ENCODE measurements around the gene GPR17. TPM values are rescaled to one million over a fixed set of nuclear protein-coding genes. Genes with fewer than 3 reads are reported as not detected.

GPR17 gene
- total and polyA plus RNA-seq, 4 donors = 0.03 to 0.14 (median 0.07) TPM; not detected in 1

GRCh38 chr2:127607399-127607908 is 38.5 kb upstream of the GPR17 start:
- Histone ChIP-seq H3K4me3 (ENCODE audit: low read depth in 1 of 3, low read length in 3 of 3) (no peak overlapping the region), H3K36me3 (ENCODE audit: control insufficient read depth in 4 of 4, insufficient read depth in 3 of 4, low read depth in 1 of 4, low read length in 3 of 4) (no peaks in the 10 kb centered on the region), H3K27ac (ENCODE audit: low read depth in 1 of 2, low read length in 2 of 2) (no peak overlapping the region), H3K4me1 (ENCODE audit: control insufficient read depth in 4 of 4, insufficient read depth in 4 of 4, low read length in 3 of 4) (no peaks in the 10 kb centered on the region), H3K9ac (ENCODE audit: low read depth in 1 of 2, low read length in 2 of 2) (no peak overlapping the region), H3K9me3 (ENCODE audit: control insufficient read depth in 4 of 4, low read length in 3 of 4) (peaks cover 0 to 11% (median 5%) of the 10 kb centered on the region in 4 donors), H3K27me3 (ENCODE audit: control insufficient read depth in 4 of 4, insufficient read depth in 4 of 4, low read length in 3 of 4) (no peaks in the 10 kb centered on the region)
- 93% methylated on average over 9 of the region's 9 CpGs for WGBS
- no peak for DNase-seq (ENCODE audit: low spot score)
- TF ChIP-seq ATF3 (IDR thresholded peaks at IDR 0.05) (no peak), CTCF (IDR thresholded peaks at IDR 0.05; ENCODE audit: low read depth, low read length, missing input control) (no peak), RAD21 (IDR thresholded peaks at IDR 0.05) (no peak), MAX (IDR thresholded peaks at IDR 0.05) (no peak), SP1 (IDR thresholded peaks at IDR 0.05) (no peak), YY1 (IDR thresholded peaks at IDR 0.05) (no peak), EGR1 (IDR thresholded peaks at IDR 0.05; ENCODE audit: low read depth in 2 of 2) (no peak), RXRA (IDR thresholded peaks at IDR 0.05) (no peak), FOXA1 (IDR thresholded peaks at IDR 0.05) (no peak), TAF1 (conservative IDR thresholded peaks at IDR 0.05) (no peak), JUND (IDR thresholded peaks at IDR 0.05) (no peak), NR2F2 (IDR thresholded peaks at IDR 0.05) (no peak), HNF4G (IDR thresholded peaks at IDR 0.05) (no peak), REST (IDR thresholded peaks at IDR 0.05) (no peak), GABPA (IDR thresholded peaks at IDR 0.05 in 1 of 2, conservative IDR thresholded peaks at IDR 0.05 in 1 of 2) (no peak), FOXA2 (IDR thresholded peaks at IDR 0.05) (no peak), HNF4A (conservative IDR thresholded peaks at IDR 0.05) (no peak), ZBTB33 (IDR thresholded peaks at IDR 0.05) (no peak)

All from liver (tissue), 9 donors.